K562 (cell line): ENCODE results near the gene TSPAN12. TPM values are rescaled to one million over a fixed set of nuclear protein-coding genes. Genes with fewer than 3 reads are reported as not detected.

Experiments used
- CHD2 ChIP-seq: IDR thresholded peaks from 2 replicates; pipeline ENCODE4 v1.6.1; 2011; ENCODE audit warnings: low read depth, low read length
- CHD7 ChIP-seq: fragments of 200-600 bp; sonication (generic); IDR thresholded peaks from one replicate; pipeline ENCODE4 v1.6.1; 2012; ENCODE audit warnings: mild to moderate bottlenecking, low read depth, low read length, inconsistent platforms
- CXXC5 ChIP-seq: fragments of 250-450 bp; sonication (Bioruptor Pico); IDR thresholded peaks from 2 replicates; pipeline ENCODE4 v1.8.0; 2022; ENCODE audit warnings: inconsistent platforms, mild to moderate bottlenecking, moderate library complexity
- ETV6 ChIP-seq, 3 experiments: fragments of 150-350 bp in 1 of 3; sonication (generic) in 1 of 3; formaldehyde crosslinking in 1 of 3; IDR thresholded peaks; 2 replicates each; pipeline versions ENCODE4 v1.6.1 to v1.8.0; 2014 to 2022; ENCODE audit warnings: borderline replicate concordance in 2 of 3, low read depth in 2 of 3, antibody characterized with exemption in 1 of 3, low read length in 1 of 3, mild to moderate bottlenecking in 1 of 3, missing genetic modification reagents in 1 of 3
- EWSR1 ChIP-seq: fragments of 450-650 bp; IDR thresholded peaks from 2 replicates; pipeline ENCODE4 v1.6.1; 2018; ENCODE audit warnings: borderline replicate concordance, mild to moderate bottlenecking, low read depth, moderate library complexity; ENCODE audit not compliant: partially characterized antibody
- MBD2 ChIP-seq: sonication (generic); IDR thresholded peaks from 2 replicates; pipeline ENCODE4 v1.6.1; 2016; ENCODE audit warnings: low read depth, borderline replicate concordance
- MYNN ChIP-seq, 2 experiments: sonication (generic); formaldehyde crosslinking in 1 of 2; IDR thresholded peaks; 2 replicates each; pipeline versions ENCODE4 v1.5.0 to v1.6.1; 2016 to 2020; ENCODE audit warnings: antibody characterized with exemption in 1 of 2, missing genetic modification reagents in 1 of 2
- NR0B1 ChIP-seq: fragments of 450-650 bp; IDR thresholded peaks from one replicate; pipeline ENCODE4 v1.6.1; 2018; ENCODE audit warnings: mild to moderate bottlenecking, moderate library complexity; ENCODE audit not compliant: partially characterized antibody
- SMAD4 ChIP-seq: fragments of 250-450 bp; sonication (Bioruptor Pico); conservative IDR thresholded peaks from 2 replicates; pipeline ENCODE4 v1.8.0; 2021; ENCODE audit warnings: inconsistent platforms, mild to moderate bottlenecking, moderate library complexity
- ZNF436 ChIP-seq: fragments of 250-450, 450-650 bp; sonication (Bioruptor Pico); formaldehyde crosslinking; IDR thresholded peaks from 2 replicates; pipeline ENCODE4 v1.7.0; 2020; ENCODE audit warnings: mild to moderate bottlenecking
- polyA plus RNA-seq, 8 experiments: library from polyadenylated mRNA; depleted of rRNA in 4 of 8; stranded (reverse) in 5 of 8; unstranded in 3 of 8; fragments of >200 nt; fragmentation: Nextera tagmentation in 2 of 8; fragmentation: Illumina TruSeq in 1 of 8; extraction: Ambion mirVana in 2 of 8; extraction: Trizol in 1 of 8; gene quantifications; 2 replicates each; pipeline versions ENCODE4 v1.2.1 to v1.2.3, GENCODE V29; 2011 to 2014; ENCODE audit warnings: inconsistent platforms in 1 of 8, missing spikeins in 1 of 8
- total RNA-seq, 7 experiments: library from RNA; depleted of rRNA in 6 of 7; stranded (reverse); fragments of >200 nt in 6 of 7; fragmentation: Illumina TruSeq in 2 of 7; extraction: Trizol in 2 of 7; gene quantifications; 2 replicates each; pipeline versions ENCODE4 v1.2.1 to v1.2.3, GENCODE V29; 2011 to 2021; ENCODE audit warnings: low replicate concordance in 1 of 7

Gene TSPAN12
- total and polyA plus RNA-seq, 9 of the 15 experiments (the other 6 are each of a cell fraction or from before 2014, with no cell fraction given), result 0.13 to 1.7 (median 0.35) TPM; not detected in 1

- TF ChIP-seq EWSR1 (no peak), NR0B1 (no peak), ZNF436 (CRISPR knock-in tag) (no peak), CHD2 (no peak), ETV6 (IDR thresholded peaks at IDR 0.05; ENCODE audit: borderline replicate concordance in 1 of 2, low read depth in 2 of 2, low read length in 1 of 2) (no peak), ETV6 (CRISPR knock-in tag; IDR thresholded peaks at IDR 0.05; ENCODE audit: borderline replicate concordance) (no peak), MBD2 (no peak), CXXC5 (CRISPR knock-in tag) (peak; percentile 71), CHD7 (no peak), MYNN (IDR thresholded peaks at IDR 0.05) (peak; percentile 6; the same call in 1 of the 2 replicates), MYNN (CRISPR knock-in tag; IDR thresholded peaks at IDR 0.05) (no peak), SMAD4 (CRISPR knock-in tag) (peak; percentile 91)
These were observed at the start of gene TSPAN12 (continued) for GRCh38 chr7:120857588-120858573.
